CD4-positive, alpha-beta T cell (primary cell): ENCODE data around the gene HIF1A. TPM values are rescaled to one million over a fixed set of nuclear protein-coding genes. Genes with fewer than 3 reads are reported as not detected.

Experiments
- ATAC-seq: fragments of 200-7000 bp; cut with Tn5 transposase; one replicate; pipeline ENCODE4 v1.10.0; 2022; ENCODE audit warnings: mild to moderate bottlenecking; ENCODE audit not compliant: poor library complexity
- CTCF ChIA-PET: fragments of 350-600 bp; sonication (Branson Sonifier 250); formaldehyde crosslinking; loops from one replicate; lab custom pipeline; 2021; ENCODE audit warnings: antibody characterized with exemption, inconsistent platforms; lab: Charles Lee
- POLR2A ChIA-PET: fragments of 350-600 bp; sonication (Branson Sonifier 250); formaldehyde crosslinking; loops from one replicate; lab custom pipeline; 2021; ENCODE audit warnings: antibody characterized with exemption, inconsistent platforms; lab: Charles Lee
- DNase-seq, 14 experiments: peaks; one replicate each; pipeline ENCODE4 v3.0.0-alpha.2; 2013 to 2020; ENCODE audit warnings: mixed read lengths in 2 of 14
- H3K27ac ChIP-seq, 2 donors: one replicate each; pipeline versions ENCODE4 v1.5.1 to v1.7.0; 2013; ENCODE audit warnings: low read length in 2 of 2, low read depth in 1 of 2, mild to moderate bottlenecking in 1 of 2
- H3K27me3 ChIP-seq, 2 experiments: 1 replicate in 1 of 2; 2 replicates in 1 of 2; pipeline versions ENCODE4 v1.6.1 to v1.7.0; 2013; ENCODE audit warnings: low read length in 2 of 2, control low read depth in 1 of 2, mild to moderate bottlenecking in 1 of 2, moderate library complexity in 1 of 2; ENCODE audit not compliant: insufficient read depth in 2 of 2, control insufficient read depth in 1 of 2
- H3K36me3 ChIP-seq: one replicate; pipeline ENCODE4 v1.6.1; 2013; ENCODE audit warnings: low read length, control low read depth; ENCODE audit not compliant: insufficient read depth
- H3K4me1 ChIP-seq: one replicate; pipeline ENCODE4 v1.6.1; 2013; ENCODE audit warnings: low read length, control low read depth; ENCODE audit not compliant: insufficient read depth
- H3K4me3 ChIP-seq: one replicate; pipeline ENCODE4 v1.5.1; 2013; ENCODE audit warnings: mild to moderate bottlenecking, low read length, moderate library complexity
- H3K9me3 ChIP-seq, 2 experiments: 1 replicate in 1 of 2; 2 replicates in 1 of 2; pipeline versions ENCODE4 v1.6.1 to v1.7.0; 2013; ENCODE audit warnings: low read length in 2 of 2, mild to moderate bottlenecking in 2 of 2, control low read depth in 1 of 2, moderate library complexity in 1 of 2; ENCODE audit not compliant: control insufficient read depth in 1 of 2, insufficient read depth in 1 of 2
- H3K27ac Mint-ChIP-seq: one replicate; pipeline ENCODE4 v1.8.0; 2020; ENCODE audit warnings: mixed read lengths
- H3K27me3 Mint-ChIP-seq: one replicate; pipeline ENCODE4 v1.8.0; 2021; ENCODE audit warnings: mixed read lengths
- H3K36me3 Mint-ChIP-seq: one replicate; pipeline ENCODE4 v1.8.0; 2021; ENCODE audit warnings: low read depth, mixed read lengths
- H3K4me1 Mint-ChIP-seq: one replicate; pipeline ENCODE4 v1.8.0; 2021; ENCODE audit warnings: low read depth, mixed read lengths
- H3K4me3 Mint-ChIP-seq: one replicate; pipeline ENCODE4 v1.8.0; 2020; ENCODE audit warnings: mild to moderate bottlenecking, mixed read lengths
- H3K9me3 Mint-ChIP-seq: one replicate; pipeline ENCODE4 v1.8.0; 2020; ENCODE audit warnings: mixed read lengths
- CTCF ChIP-seq: fragments of 200-600 bp; IDR thresholded peaks from one replicate; pipeline ENCODE4 v1.8.0; 2022; ENCODE audit warnings: antibody characterized with exemption, mild to moderate bottlenecking
- intact Hi-C, 2 experiments: fragments of 100-400 bp; cut with DNase I in 1 of 2; cut with micrococcal nuclease in 1 of 2; formaldehyde crosslinking; loops; one replicate each; pipeline versions ENCODE4 v1.15.1 to v1.9.0; 2023 to 2025; cut with DNase I, micrococcal nuclease
- total RNA-seq, 174 experiments: library from RNA in 2 of 174; stranded (reverse) in 2 of 174; gene quantifications; one replicate each; pipeline ENCODE4 v1.2.3 and lab custom pipeline; 2021 to 2026

The HIF1A gene
- total RNA-seq, 2 experiments from 2014 or later: 350 to 369 TPM

GRCh38 chr14:61720741-61721140 is 25.4 kb downstream of the HIF1A start:
- intact Hi-C loops: no loop called here
- H3K4me1 Mint-ChIP-seq: peaks cover 75% of the 10 kb centered on the region
- no peaks in the 10 kb centered on the region for H3K27me3 Mint-ChIP-seq
- DNase-seq (no peak), ATAC-seq (no peak)
- Histone ChIP-seq H3K27me3 (no peaks in the 10 kb centered on the region), H3K4me3 (no peak overlapping the region), H3K27ac (peak overlapping the region in 1 of 2 donors; percentile 18), H3K36me3 (peaks cover 44% of the 10 kb centered on the region), H3K9me3 (no peaks in the 10 kb centered on the region), H3K4me1 (peaks cover 21% of the 10 kb centered on the region)
- POLR2A ChIA-PET: interaction anchor here (0.6 to 2.2 kb wide), 4 partner anchors 26 to 178 kb away, joined by 3 to 24 read pairs (median 4); partner anchors contain the start of gene HIF1A
- no peaks in the 10 kb centered on the region for H3K9me3 Mint-ChIP-seq
- TF ChIP-seq CTCF: no peak
- peaks cover 48% of the 10 kb centered on the region for H3K36me3 Mint-ChIP-seq
- H3K27ac Mint-ChIP-seq: peak overlapping the region; percentile 73
- H3K4me3 Mint-ChIP-seq: no peak overlapping the region
- CTCF ChIA-PET: interaction anchor here (1.0 kb wide), 1 partner anchor 20 kb away, joined by 3 read pairs; no protein-coding TSS in a partner anchor

GRCh38 chr14:61724133-61724532 is 28.8 kb downstream of the HIF1A start:
- Histone ChIP-seq H3K4me1 (peaks cover 9% of the 10 kb centered on the region), H3K27ac (no peak overlapping the region), H3K27me3 (no peaks in the 10 kb centered on the region), H3K36me3 (peaks cover 73% of the 10 kb centered on the region), H3K9me3 (no peaks in the 10 kb centered on the region), H3K4me3 (no peak overlapping the region)
- no peak for ATAC-seq
- TF ChIP-seq CTCF: no peak
- no peak for DNase-seq
- Mint-ChIP-seq H3K27me3 (no peaks in the 10 kb centered on the region), H3K9me3 (no peaks in the 10 kb centered on the region), H3K4me3 (no peak overlapping the region), H3K4me1 (peaks cover 61% of the 10 kb centered on the region), H3K36me3 (peaks cover 82% of the 10 kb centered on the region), H3K27ac (peak overlapping the region; percentile 19)
- CTCF ChIA-PET: no interaction called here
- intact Hi-C loops: no loop called here
- POLR2A ChIA-PET: no interaction called here

GRCh38 chr14:61726778-61727658 is 31.7 kb downstream of the HIF1A start:
- CTCF ChIA-PET: no interaction called here
- no peak for ATAC-seq

More at GRCh38 chr14:61726778-61727658, 31.7 kb downstream of the HIF1A start:
- Mint-ChIP-seq H3K4me1 (peaks cover 60% of the 10 kb centered on the region), H3K4me3 (no peak overlapping the region), H3K9me3 (no peaks in the 10 kb centered on the region), H3K36me3 (peaks cover 94% of the 10 kb centered on the region), H3K27me3 (no peaks in the 10 kb centered on the region), H3K27ac (peak overlapping the region; percentile 38)
- Histone ChIP-seq H3K36me3 (peaks cover 82% of the 10 kb centered on the region), H3K4me3 (no peak overlapping the region), H3K9me3 (no peaks in the 10 kb centered on the region), H3K27me3 (no peaks in the 10 kb centered on the region), H3K4me1 (no peaks in the 10 kb centered on the region), H3K27ac (no peak overlapping the region)
- intact Hi-C loops: no loop called here
- DNase-seq: no peak
- POLR2A ChIA-PET: no interaction called here
- no peak for TF ChIP-seq CTCF
